Left lung (tissue), 10 donors: ENCODE data around the gene CPM. TPM values are rescaled to one million over a fixed set of nuclear protein-coding genes. Genes with fewer than 3 reads are reported as not detected.

ENCODE experiments used
- ATAC-seq: fragments of 200-7000 bp; cut with Tn5 transposase; one replicate; pipeline ENCODE4 v1.9.1; 2020; ENCODE audit warnings: moderate library complexity
- DNase-seq, 4 donors: peaks; one replicate each; pipeline ENCODE4 v3.0.0-alpha.2; 2013 to 2020
- H3K27ac ChIP-seq, 2 donors: fragments of 200-600 bp; sonication (generic) in 1 of 2; one replicate each; pipeline versions ENCODE4 v1.5.0 to v1.8.0; 2020 to 2021
- H3K27me3 ChIP-seq, 2 donors: fragments of 200-600 bp; sonication (generic) in 1 of 2; one replicate each; pipeline versions ENCODE4 v1.5.0 to v1.8.0; 2020 to 2021
- H3K36me3 ChIP-seq, 2 donors: fragments of 200-600 bp; sonication (generic) in 1 of 2; one replicate each; pipeline versions ENCODE4 v1.5.0 to v1.8.0; 2020 to 2021
- H3K4me1 ChIP-seq, 2 donors: fragments of 200-600 bp; one replicate each; pipeline ENCODE4 v1.8.0; 2021
- H3K4me3 ChIP-seq, 2 donors: fragments of 200-600 bp; sonication (generic) in 1 of 2; one replicate each; pipeline versions ENCODE4 v1.5.0 to v1.8.0; 2020 to 2021; ENCODE audit warnings: mild to moderate bottlenecking in 1 of 2
- H3K9me3 ChIP-seq, 2 donors: fragments of 200-600 bp; sonication (generic) in 1 of 2; one replicate each; pipeline versions ENCODE4 v1.5.0 to v1.8.0; 2020 to 2021
- CTCF ChIP-seq, 2 donors: fragments of 200-600 bp; sonication (generic) in 1 of 2; IDR thresholded peaks; one replicate each; pipeline versions ENCODE4 v1.5.0 to v1.8.0; 2021; ENCODE audit warnings: antibody characterized with exemption in 2 of 2
- intact Hi-C, 2 donors: fragments of 100-400 bp; cut with DNase I; formaldehyde crosslinking; loops; one replicate each; pipeline versions ENCODE4 v1.11.2 to v1.14.2; 2022
- polyA plus RNA-seq, 6 donors: library from polyadenylated mRNA; unstranded; fragments of 120-200 nt; gene quantifications; one replicate each; pipeline ENCODE4 v1.2.1, GENCODE V29; 2013; ENCODE audit not compliant: insufficient read length in 6 of 6
- total RNA-seq, 2 donors: library from RNA; stranded (reverse); fragmentation: NEBNext Ultra II Directional; extraction: Animal tissue kit (Norgen Biotek cat#: 25700); gene quantifications; one replicate each; pipeline ENCODE4 v1.2.1, GENCODE V29; 2021
- donor health status: DM: no; HTN: yes; CAD: no.
- donor health status: DM: no; HTN: no; CAD: no.

CPM gene
- total and polyA plus RNA-seq, 8 donors: 180 to 708 (median 336) TPM

- DNase-seq (no peak), ATAC-seq (no peak)
- peaks cover 0 to 2% of the 10 kb centered on the region in 2 donors for H3K9me3 ChIP-seq
- H3K27me3 ChIP-seq: no peaks in the 10 kb centered on the region
- H3K4me3 ChIP-seq: no peak overlapping the region
- H3K27ac ChIP-seq: no peak overlapping the region
- TF ChIP-seq CTCF (IDR thresholded peaks at IDR 0.05): no peak
- intact Hi-C loops: no loop called here
- peaks cover 0 to 29% of the 10 kb centered on the region in 2 donors for H3K36me3 ChIP-seq
- no peaks in the 10 kb centered on the region for H3K4me1 ChIP-seq
Observed at GRCh38 chr12:68878846-68879245, 54.1 kb downstream of the CPM start.

GRCh38 chr12:68878283-68878682 is 54.7 kb downstream of the CPM start:
- H3K27ac ChIP-seq: no peak overlapping the region
- intact Hi-C loops: no loop called here
- ATAC-seq (no peak), DNase-seq (no peak)
- H3K27me3 ChIP-seq: no peaks in the 10 kb centered on the region
- H3K36me3 ChIP-seq: peaks cover 0 to 24% of the 10 kb centered on the region in 2 donors
- no peak for TF ChIP-seq CTCF (IDR thresholded peaks at IDR 0.05)
- H3K4me1 ChIP-seq: no peaks in the 10 kb centered on the region
- no peak overlapping the region for H3K4me3 ChIP-seq
- peaks cover 0 to 2% of the 10 kb centered on the region in 2 donors for H3K9me3 ChIP-seq

DNA sequence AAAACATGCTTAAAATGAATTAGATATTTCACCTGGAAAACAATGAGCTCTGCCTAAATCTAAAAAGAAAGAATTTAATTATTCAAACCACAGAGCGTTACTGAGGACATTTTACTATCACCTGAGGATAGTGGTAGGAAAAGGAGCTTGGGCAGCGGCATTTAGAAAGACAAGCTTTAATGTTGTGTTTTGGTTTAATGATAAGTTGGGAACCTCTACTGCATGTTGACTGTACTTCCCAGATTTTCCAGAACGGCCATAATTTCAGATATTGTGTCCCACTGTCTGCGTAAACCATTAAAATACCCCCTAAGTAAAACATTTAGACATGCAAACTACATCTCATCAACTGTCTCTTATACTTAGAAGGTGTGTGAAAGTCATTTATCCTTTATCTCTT is 55.4 kb downstream of the CPM start:
- no peaks in the 10 kb centered on the region for H3K27me3 ChIP-seq
- intact Hi-C loops: no loop called here
- ATAC-seq (no peak), DNase-seq (no peak)
- H3K27ac ChIP-seq: no peak overlapping the region
- H3K4me1 ChIP-seq: no peaks in the 10 kb centered on the region
- H3K36me3 ChIP-seq: peaks cover 0 to 17% of the 10 kb centered on the region in 2 donors
- H3K4me3 ChIP-seq: no peak overlapping the region
- no peak for TF ChIP-seq CTCF (IDR thresholded peaks at IDR 0.05)
- H3K9me3 ChIP-seq: peaks cover 0 to 2% of the 10 kb centered on the region in 2 donors

GRCh38 chr12:68876461-68876860 is 56.5 kb downstream of the CPM start:
- peaks cover 1 to 15% of the 10 kb centered on the region in 2 donors for H3K36me3 ChIP-seq
- no peaks in the 10 kb centered on the region for H3K4me1 ChIP-seq
- intact Hi-C loops: no loop called here
- H3K9me3 ChIP-seq: peaks cover 0 to 2% of the 10 kb centered on the region in 2 donors
- no peaks in the 10 kb centered on the region for H3K27me3 ChIP-seq
- no peak for DNase-seq
- H3K27ac ChIP-seq: no peak overlapping the region
- H3K4me3 ChIP-seq: no peak overlapping the region
- no peak for ATAC-seq
- no peak for TF ChIP-seq CTCF (IDR thresholded peaks at IDR 0.05)

DNA sequence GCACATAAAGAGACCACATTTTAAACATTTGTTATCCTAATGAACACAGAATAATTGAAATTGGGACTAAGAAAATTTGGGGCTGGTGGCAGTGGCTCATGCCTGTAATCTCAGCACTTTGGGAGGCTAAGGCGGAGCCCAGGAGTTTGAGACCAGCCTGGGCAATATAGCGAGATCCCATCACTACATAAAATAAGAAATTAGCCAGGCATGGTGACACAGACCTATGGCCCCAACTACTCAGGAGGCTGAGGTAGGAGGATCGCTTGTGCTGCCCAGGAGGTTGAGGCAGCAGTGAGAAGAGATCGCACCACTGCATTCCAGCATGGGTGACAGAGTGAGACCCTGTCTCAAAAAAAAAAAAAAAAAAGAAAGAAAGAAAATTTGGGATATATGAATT is 59.7 kb downstream of the CPM start:
- intact Hi-C loops: no loop called here
- DNase-seq: no peak
- no peak overlapping the region for H3K4me3 ChIP-seq
- no peaks in the 10 kb centered on the region for H3K4me1 ChIP-seq
- no peaks in the 10 kb centered on the region for H3K9me3 ChIP-seq
- no peak overlapping the region for H3K27ac ChIP-seq
- H3K36me3 ChIP-seq: peaks cover 4 to 38% of the 10 kb centered on the region in 2 donors
- TF ChIP-seq CTCF (IDR thresholded peaks at IDR 0.05): no peak
- ATAC-seq: no peak
- H3K27me3 ChIP-seq: no peaks in the 10 kb centered on the region
